CD14-positive monocyte (primary cell): ENCODE results near the gene CLTRN. TPM values are rescaled to one million over a fixed set of nuclear protein-coding genes. Genes with fewer than 3 reads are reported as not detected.

Experiments
- DNase-seq, 3 donors: peaks; one replicate each; pipeline ENCODE4 v3.0.0-alpha.2; 2011 to 2022
- H2AFZ ChIP-seq: 2 replicates; pipeline ENCODE4 v1.6.0; 2012; ENCODE audit warnings: mild to moderate bottlenecking, low read depth, low read length, inconsistent platforms; ENCODE audit not compliant: insufficient read depth, poor library complexity, severe bottlenecking
- H3K27ac ChIP-seq, 2 donors: 1 replicate in 1 of 2; 2 replicates in 1 of 2; pipeline ENCODE4 v1.5.1; 2012 to 2013; ENCODE audit warnings: low read length in 2 of 2, control low read depth in 1 of 2, inconsistent platforms in 1 of 2, low read depth in 1 of 2, mild to moderate bottlenecking in 1 of 2
- H3K27me3 ChIP-seq, 2 donors: one replicate each; pipeline versions ENCODE4 v1.6.0 to v1.6.1; 2011 to 2013; ENCODE audit warnings: low read length in 2 of 2; ENCODE audit not compliant: control insufficient read depth in 2 of 2, insufficient read depth in 2 of 2
- H3K36me3 ChIP-seq, 2 donors: replicated peaks in 1 of 2; 1 replicate in 1 of 2; 2 replicates in 1 of 2; pipeline versions ENCODE4 v1.5.1 to v1.6.1; 2012 to 2013; ENCODE audit warnings: low read length in 2 of 2, control low read depth in 1 of 2, inconsistent platforms in 1 of 2, mild to moderate bottlenecking in 1 of 2; ENCODE audit not compliant: insufficient read depth in 2 of 2, control insufficient read depth in 1 of 2
- H3K4me1 ChIP-seq, 2 donors: 1 replicate in 1 of 2; 2 replicates in 1 of 2; pipeline versions ENCODE4 v1.5.1 to v1.6.1; 2012 to 2013; ENCODE audit warnings: low read length in 2 of 2, control low read depth in 1 of 2, inconsistent platforms in 1 of 2, mild to moderate bottlenecking in 1 of 2, moderate library complexity in 1 of 2; ENCODE audit not compliant: insufficient read depth in 2 of 2, control insufficient read depth in 1 of 2
- H3K4me2 ChIP-seq: replicated peaks from 2 replicates; pipeline ENCODE3; 2012; ENCODE audit warnings: low read length, moderate library complexity, mild to moderate bottlenecking; ENCODE audit not compliant: poor library complexity, severe bottlenecking; ENCODE audit errors: extremely low read depth
- H3K4me3 ChIP-seq, 3 experiments: fragments of 200-600 bp in 1 of 3; sonication (generic) in 1 of 3; replicated peaks in 1 of 3; 1 replicate in 2 of 3; 2 replicates in 1 of 3; pipeline ENCODE4 v1.5.1; 2011 to 2013; ENCODE audit warnings: low read length in 3 of 3, mild to moderate bottlenecking in 3 of 3, control low read depth in 2 of 3, low read depth in 2 of 3, inconsistent platforms in 1 of 3, moderate library complexity in 1 of 3
- H3K79me2 ChIP-seq: 2 replicates; pipeline ENCODE4 v1.6.0; 2012; ENCODE audit warnings: mild to moderate bottlenecking, control low read depth, inconsistent platforms, low read length, moderate library complexity; ENCODE audit not compliant: insufficient read depth
- H3K9ac ChIP-seq: 2 replicates; pipeline ENCODE4 v1.6.0; 2017; ENCODE audit warnings: low read length, mild to moderate bottlenecking; ENCODE audit not compliant: insufficient read depth, poor library complexity, severe bottlenecking
- H3K9me3 ChIP-seq, 2 donors: replicated peaks in 1 of 2; 1 replicate in 1 of 2; 2 replicates in 1 of 2; pipeline versions ENCODE4 v1.5.1 to v1.6.1; 2012 to 2013; ENCODE audit warnings: low read length in 2 of 2, control low read depth in 1 of 2; ENCODE audit not compliant: control insufficient read depth in 1 of 2, insufficient read depth in 1 of 2
- H4K20me1 ChIP-seq: 2 replicates; pipeline ENCODE4 v1.6.0; 2012; ENCODE audit warnings: mild to moderate bottlenecking, low read length, control low read depth, moderate library complexity; ENCODE audit not compliant: insufficient read depth
- H3K27ac Mint-ChIP-seq, 7 donors: one replicate each; pipeline ENCODE4 v1.8.0; 2020; ENCODE audit warnings: mild to moderate bottlenecking in 7 of 7, mixed read lengths in 7 of 7, moderate library complexity in 6 of 7, inconsistent platforms in 2 of 7
- H3K27me3 Mint-ChIP-seq, 3 donors: one replicate each; pipeline ENCODE4 v1.8.0; 2021 to 2022; ENCODE audit warnings: low read depth in 3 of 3, mild to moderate bottlenecking in 3 of 3, mixed read lengths in 3 of 3, moderate library complexity in 3 of 3, inconsistent platforms in 1 of 3
- H3K36me3 Mint-ChIP-seq, 2 donors: one replicate each; pipeline ENCODE4 v1.8.0; 2020; ENCODE audit warnings: mixed read lengths in 2 of 2, inconsistent platforms in 1 of 2, mild to moderate bottlenecking in 1 of 2
- H3K4me1 Mint-ChIP-seq: one replicate; pipeline ENCODE4 v1.8.0; 2020; ENCODE audit warnings: mild to moderate bottlenecking, mixed read lengths
- H3K4me3 Mint-ChIP-seq, 2 donors: one replicate each; pipeline ENCODE4 v1.8.0; 2020; ENCODE audit warnings: mild to moderate bottlenecking in 2 of 2, mixed read lengths in 2 of 2, moderate library complexity in 1 of 2
- H3K9me3 Mint-ChIP-seq, 7 donors: one replicate each; pipeline ENCODE4 v1.8.0; 2020 to 2022; ENCODE audit warnings: mixed read lengths in 7 of 7, mild to moderate bottlenecking in 6 of 7, moderate library complexity in 6 of 7, inconsistent platforms in 2 of 7
- CTCF ChIP-seq: fragments of 200-600 bp; IDR thresholded peaks from one replicate; pipeline ENCODE4 v1.8.0; 2022; ENCODE audit warnings: antibody characterized with exemption, mild to moderate bottlenecking
- WGBS: methylation state at CpG from one replicate; pipeline ENCODE4 v1.1.5; 2013; ENCODE audit warnings: missing lambda C conversion rate; ENCODE audit not compliant: insufficient coverage; 5-methylcytosine and 5-hydroxymethylcytosine counted together
- intact Hi-C, 2 donors: fragments of 100-400 bp; cut with micrococcal nuclease; formaldehyde crosslinking; loops; one replicate each; pipeline versions ENCODE4 v1.15.0 to v1.15.1; 2023
- polyA plus RNA-seq, 3 donors: library from polyadenylated mRNA; depleted of rRNA in 1 of 3; unstranded in 2 of 3; stranded (reverse) in 1 of 3; fragments of 300-500 nt in 2 of 3; fragments of >200 nt in 1 of 3; fragmentation: Illumina TruSeq in 2 of 3; gene quantifications; 1 replicate in 2 of 3; 2 replicates in 1 of 3; pipeline ENCODE4 v1.2.3, GENCODE V29; 2012 to 2021

The CLTRN gene
- polyA plus RNA-seq, 3 donors = not detected

- H3K27ac ChIP-seq = no peak overlapping the region
- H3K36me3 ChIP-seq = no peaks in the 10 kb centered on the region
- H3K9me3 Mint-ChIP-seq = peaks cover 0 to 6% (median 0%) of the 10 kb centered on the region in 7 donors
- no peak overlapping the region for H3K4me3 Mint-ChIP-seq
- H3K4me2 ChIP-seq = no peak overlapping the region
- no peak for TF ChIP-seq CTCF
- H3K27me3 Mint-ChIP-seq = peaks cover 4 to 37% (median 5%) of the 10 kb centered on the region in 3 donors
- no peaks in the 10 kb centered on the region for H3K4me1 ChIP-seq
- H3K9ac ChIP-seq = no peak overlapping the region
- no peak for DNase-seq
- peaks cover 0 to 70% of the 10 kb centered on the region in 2 donors for H3K27me3 ChIP-seq
- H3K36me3 Mint-ChIP-seq = no peaks in the 10 kb centered on the region
- no peaks in the 10 kb centered on the region for H4K20me1 ChIP-seq
- H3K4me3 ChIP-seq = no peak overlapping the region
- no peaks in the 10 kb centered on the region for H3K4me1 Mint-ChIP-seq
- intact Hi-C loops = no loop called here
- H3K79me2 ChIP-seq = no peaks in the 10 kb centered on the region
- no peaks in the 10 kb centered on the region for H3K9me3 ChIP-seq
- H2AFZ ChIP-seq = no peak overlapping the region
- H3K27ac Mint-ChIP-seq = no peak overlapping the region
These were observed 64.6 kb downstream of the CLTRN start for GRCh38 chrX:15600049-15600448.

- H3K4me2 ChIP-seq = no peak overlapping the region
- Mint-ChIP-seq H3K4me3 (no peak overlapping the region), H3K4me1 (no peaks in the 10 kb centered on the region), H3K27me3 (peaks cover 4 to 40% (median 5%) of the 10 kb centered on the region in 3 donors), H3K9me3 (peaks cover 0 to 6% (median 0%) of the 10 kb centered on the region in 7 donors), H3K36me3 (no peaks in the 10 kb centered on the region), H3K27ac (no peak overlapping the region)
- H3K9ac ChIP-seq = no peak overlapping the region
- H3K79me2 ChIP-seq = no peaks in the 10 kb centered on the region
- no peaks in the 10 kb centered on the region for H3K9me3 ChIP-seq
- no peak overlapping the region for H2AFZ ChIP-seq
- H3K27ac ChIP-seq = no peak overlapping the region
- no peaks in the 10 kb centered on the region for H3K36me3 ChIP-seq
- intact Hi-C loops = no loop called here
- TF ChIP-seq CTCF = no peak
- peaks cover 0 to 70% of the 10 kb centered on the region in 2 donors for H3K27me3 ChIP-seq
- no CpG with 5 or more reads among the region's 4 CpGs for WGBS
- no peaks in the 10 kb centered on the region for H3K4me1 ChIP-seq
- DNase-seq = no peak
- H3K4me3 ChIP-seq = no peak overlapping the region
- H4K20me1 ChIP-seq = no peaks in the 10 kb centered on the region
These were observed 65.1 kb downstream of the CLTRN start for GRCh38 chrX:15599461-15599860.
